ENCODE data around the gene CYP8B1. TPM values are rescaled to one million over a fixed set of nuclear protein-coding genes. Genes with fewer than 3 reads are reported as not detected.
A peak's percentile ranks its signal among the peaks of the same experiment; 100 is the strongest.

CYP8B1 gene
- total RNA-seq, 4 donors from 2014 or later: not detected

DNA sequence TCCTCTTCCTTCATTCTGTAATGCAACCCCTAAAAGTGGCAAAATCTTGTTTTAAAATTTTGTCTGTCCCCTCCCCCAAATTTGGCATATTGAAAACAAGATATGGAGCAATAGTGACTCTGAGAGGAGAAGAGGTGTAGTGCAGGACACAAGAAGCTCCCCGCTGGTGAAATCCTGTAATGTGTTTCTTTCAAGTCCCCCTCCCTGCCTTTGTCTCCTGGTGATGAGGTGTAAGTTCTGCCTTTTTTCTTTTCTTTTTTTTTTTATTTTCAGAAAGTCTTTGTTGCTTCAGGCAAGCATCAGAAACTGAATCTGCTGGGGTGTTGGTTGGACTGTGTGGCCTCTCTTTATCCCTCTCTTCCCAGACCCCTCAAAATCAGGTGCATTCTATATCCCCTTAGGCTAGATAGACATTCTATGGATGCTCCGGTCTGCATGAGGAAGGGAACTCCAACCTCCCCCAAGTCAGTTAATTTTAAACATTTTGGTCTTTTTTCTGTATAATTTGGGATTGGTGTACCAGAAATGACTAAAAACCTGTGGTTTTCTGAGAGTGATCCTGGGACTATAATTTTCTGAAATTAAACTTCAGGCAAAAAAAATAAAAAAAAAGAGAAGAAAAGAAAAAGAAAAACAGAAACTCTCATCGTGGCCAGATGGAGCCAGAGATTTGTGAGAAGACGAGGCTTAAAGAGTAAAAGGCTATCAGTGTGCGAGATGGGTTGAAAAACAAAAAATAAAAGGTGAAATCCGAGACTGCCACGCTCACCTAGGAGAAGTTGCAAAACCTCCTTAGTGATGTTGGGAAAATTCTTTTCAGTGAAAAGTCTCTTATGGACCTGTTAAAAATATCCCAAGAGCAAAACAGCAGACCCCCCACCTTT is 45.0 kb downstream of the CYP8B1 start:
- Histone ChIP-seq H3K27ac (peak overlapping the region in 1 of 4 donors; percentile 18), H3K4me1 (peaks cover 0 to 13% (median 4%) of the 10 kb centered on the region in 4 donors), H3K27me3 (no peaks in the 10 kb centered on the region), H3K9me3 (no peaks in the 10 kb centered on the region), H3K4me3 (no peak overlapping the region), H3K36me3 (no peaks in the 10 kb centered on the region)
- no peak for DNase-seq (ENCODE audit: low spot score in 2 of 2)
- peak in 4 of 5 experiments; percentile 15 to 46 (median 33) for TF ChIP-seq CTCF (IDR thresholded peaks at IDR 0.05)
- no peak for TF ChIP-seq EP300 (IDR thresholded peaks at IDR 0.05)
- 34 to 35% methylated on average over 7 of the region's 7 CpGs for WGBS, 2 donors

DNA sequence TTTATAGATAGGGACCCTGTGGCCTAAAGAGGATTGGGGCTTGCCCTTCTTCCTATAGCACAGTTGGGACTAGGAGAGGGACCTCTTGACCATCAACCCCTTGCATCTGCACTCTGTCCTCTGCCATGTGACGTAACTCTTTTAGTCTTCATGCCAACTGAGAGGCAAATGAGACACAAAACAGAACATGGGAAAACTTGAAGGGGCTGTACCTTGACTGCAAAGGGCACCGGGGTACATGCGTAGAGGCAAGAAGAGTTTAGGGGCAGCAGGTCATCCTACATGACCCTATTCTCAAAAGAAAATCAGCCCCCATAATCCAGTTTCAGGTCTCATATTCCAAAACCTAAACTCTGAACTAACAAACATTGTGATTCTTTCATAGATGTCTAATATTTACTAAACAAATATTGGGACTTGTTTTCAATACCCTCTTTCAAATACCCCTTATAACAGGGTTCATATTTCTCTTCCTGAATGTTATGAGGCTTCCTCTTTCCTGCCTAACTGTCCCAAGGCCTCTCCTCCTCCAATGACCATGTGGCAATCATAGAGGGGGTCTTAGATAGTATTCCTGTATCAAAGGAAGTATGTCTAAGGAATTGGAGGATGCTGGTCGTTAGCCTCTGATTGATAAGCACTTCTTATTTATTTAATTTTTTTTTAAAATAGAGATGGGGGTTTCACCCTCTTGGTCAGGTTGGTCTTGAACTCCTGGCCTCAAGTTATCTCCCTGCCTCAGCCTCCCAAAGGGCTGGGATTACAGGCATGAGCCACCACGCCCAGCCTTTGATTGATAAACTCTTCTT is 45.8 kb downstream of the CYP8B1 start:
- H3K27ac ChIP-seq: no peak overlapping the region
- no peaks in the 10 kb centered on the region for H3K9me3 ChIP-seq
- H3K4me1 ChIP-seq: peaks cover 0 to 13% (median 4%) of the 10 kb centered on the region in 4 donors
- TF ChIP-seq EP300 (IDR thresholded peaks at IDR 0.05) (no peak), CTCF (IDR thresholded peaks at IDR 0.05) (no peak), POLR2A (IDR thresholded peaks at IDR 0.05) (no peak)
- H3K4me3 ChIP-seq: no peak overlapping the region
- no peaks in the 10 kb centered on the region for H3K36me3 ChIP-seq
- 84 to 85% methylated on average over 5 of the region's 5 CpGs for WGBS, 2 donors
- DNase-seq (ENCODE audit: low spot score in 2 of 2): no peak
- H3K27me3 ChIP-seq: no peaks in the 10 kb centered on the region

- H3K4me3 ChIP-seq: no peak overlapping the region
- H3K27me3 ChIP-seq: no peaks in the 10 kb centered on the region
- 85 to 86% methylated on average over 5 of the region's 5 CpGs for WGBS, 2 donors
- H3K27ac ChIP-seq: peak overlapping the region in 1 of 4 donors; percentile 27
- no peaks in the 10 kb centered on the region for H3K9me3 ChIP-seq
- no peak for DNase-seq (ENCODE audit: low spot score in 2 of 2)
- TF ChIP-seq POLR2A (IDR thresholded peaks at IDR 0.05): no peak
- TF ChIP-seq CTCF (IDR thresholded peaks at IDR 0.05): no peak
- no peak for TF ChIP-seq EP300 (IDR thresholded peaks at IDR 0.05)
- peaks cover 0 to 13% (median 4%) of the 10 kb centered on the region in 4 donors for H3K4me1 ChIP-seq
- H3K36me3 ChIP-seq: no peaks in the 10 kb centered on the region
These were observed 46.5 kb downstream of the CYP8B1 start for GRCh38 chr3:42829083-42829627.

DNA sequence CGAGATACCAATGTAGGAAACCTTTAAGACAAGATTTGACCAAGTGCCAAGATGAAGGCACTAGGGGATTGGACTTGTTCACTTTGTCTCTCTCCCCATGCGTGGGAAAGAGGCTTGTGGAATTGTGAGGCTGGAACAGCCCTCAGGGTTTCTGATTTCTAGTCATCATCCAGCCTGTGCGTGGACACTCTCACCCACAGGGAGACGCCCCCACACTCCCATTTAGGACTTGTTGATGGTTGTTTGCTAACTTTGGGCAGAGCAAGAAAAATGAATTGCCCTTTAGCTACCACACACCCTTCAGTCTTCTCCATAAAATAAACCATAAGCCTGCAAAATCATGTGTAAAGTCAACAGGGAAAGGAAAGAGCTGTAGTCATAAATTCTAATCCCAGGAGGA is 48.0 kb downstream of the CYP8B1 start:
- Histone ChIP-seq H3K4me1 (peaks cover 0 to 13% (median 4%) of the 10 kb centered on the region in 4 donors), H3K27me3 (no peaks in the 10 kb centered on the region), H3K36me3 (no peaks in the 10 kb centered on the region), H3K9me3 (no peaks in the 10 kb centered on the region), H3K27ac (no peak overlapping the region), H3K4me3 (no peak overlapping the region)
- no peak for TF ChIP-seq CTCF (IDR thresholded peaks at IDR 0.05)
- TF ChIP-seq POLR2A (IDR thresholded peaks at IDR 0.05): no peak
- TF ChIP-seq EP300 (IDR thresholded peaks at IDR 0.05): no peak
- DNase-seq (ENCODE audit: low spot score in 2 of 2): no peak
- 49 to 69% methylated on average over 4 of the region's 4 CpGs for WGBS, 2 donors

All from tibial nerve (tissue), 4 donors.